ENCODE measurements around the gene SGMS1.

- no peak for TF ChIP-seq CTCF (IDR thresholded peaks at IDR 0.05; ENCODE audit: insufficient read depth, low read depth, low read length)
- TF ChIP-seq EZH2 (IDR thresholded peaks at IDR 0.05; ENCODE audit: insufficient read depth, low read length), result no peak
Observed at GRCh38 chr10:50395851-50396250, 227.9 kb downstream of the SGMS1 start.
